WTC11 (cell line): ENCODE results near the gene MRPL44. TPM values are rescaled to one million over a fixed set of nuclear protein-coding genes. Genes with fewer than 3 reads are reported as not detected.

ENCODE experiments used
- ATAC-seq: fragments of 200-7000 bp; cut with Tn5 transposase; 2 replicates; pipeline ENCODE4 v1.10.0; 2021; ENCODE audit warnings: mild to moderate bottlenecking, moderate library complexity
- CTCF ChIA-PET: fragments of 300-600 bp; sonication (Branson Sonifier 250); formaldehyde crosslinking; loops from one replicate; lab custom pipeline; 2021; ENCODE audit warnings: antibody characterized with exemption; lab: Charles Lee
- POLR2A ChIA-PET: fragments of 350-600 bp; sonication (Branson Sonifier 250); formaldehyde crosslinking; loops from one replicate; lab custom pipeline; 2021; ENCODE audit warnings: antibody characterized with exemption; lab: Charles Lee
- DNase-seq: peaks from one replicate; pipeline ENCODE4 v3.0.0; 2021; ENCODE audit warnings: low spot score
- H3K27ac Mint-ChIP-seq: 2 replicates; pipeline ENCODE4 v1.8.0; 2021; ENCODE audit warnings: mixed read lengths
- H3K27me3 Mint-ChIP-seq: 2 replicates; pipeline ENCODE4 v1.8.0; 2021; ENCODE audit warnings: low read depth, mild to moderate bottlenecking, moderate library complexity, mixed read lengths
- H3K36me3 Mint-ChIP-seq: 2 replicates; pipeline ENCODE4 v1.8.0; 2021; ENCODE audit warnings: mixed read lengths
- H3K4me1 Mint-ChIP-seq: 2 replicates; pipeline ENCODE4 v1.8.0; 2022; ENCODE audit warnings: mixed read lengths
- H3K4me3 Mint-ChIP-seq: 2 replicates; pipeline ENCODE4 v1.8.0; 2021; ENCODE audit warnings: mild to moderate bottlenecking, moderate library complexity, mixed read lengths
- H3K9me3 Mint-ChIP-seq: 2 replicates; pipeline ENCODE4 v1.8.0; 2021; ENCODE audit warnings: mixed read lengths
- E2F4 ChIP-seq: sonication (generic); formaldehyde crosslinking; IDR thresholded peaks from 2 replicates; pipeline ENCODE4 v1.8.1; 2022; ENCODE audit warnings: low read depth, mild to moderate bottlenecking, moderate library complexity, missing genetic modification reagents, borderline replicate concordance
- HMGXB4 ChIP-seq: sonication (generic); formaldehyde crosslinking; IDR thresholded peaks from 2 replicates; pipeline ENCODE4 v1.8.1; 2023; ENCODE audit warnings: mild to moderate bottlenecking, moderate library complexity, missing genetic modification reagents
- MLX ChIP-seq: sonication (generic); formaldehyde crosslinking; IDR thresholded peaks from 2 replicates; pipeline ENCODE4 v1.8.1; 2023; ENCODE audit warnings: mild to moderate bottlenecking, missing genetic modification reagents, moderate library complexity
- NFE2L1 ChIP-seq: sonication (generic); formaldehyde crosslinking; IDR thresholded peaks from 2 replicates; pipeline ENCODE4 v1.8.1; 2023; ENCODE audit warnings: missing genetic modification reagents
- NR3C1 ChIP-seq: sonication (generic); formaldehyde crosslinking; conservative IDR thresholded peaks from 2 replicates; pipeline ENCODE4 v1.8.1; 2023; ENCODE audit warnings: low read depth, mild to moderate bottlenecking, missing genetic modification reagents
- STAT6 ChIP-seq: sonication (generic); formaldehyde crosslinking; conservative IDR thresholded peaks from 2 replicates; pipeline ENCODE4 v1.8.1; 2023; ENCODE audit warnings: mild to moderate bottlenecking, low read depth, missing genetic modification reagents, moderate library complexity
- TEAD4 ChIP-seq: sonication (generic); formaldehyde crosslinking; IDR thresholded peaks from 2 replicates; pipeline ENCODE4 v1.8.0; 2022; ENCODE audit warnings: mild to moderate bottlenecking, missing genetic modification reagents
- ZBTB21 ChIP-seq: sonication (generic); formaldehyde crosslinking; IDR thresholded peaks from 2 replicates; pipeline ENCODE4 v1.8.1; 2023; ENCODE audit warnings: mild to moderate bottlenecking, missing genetic modification reagents, borderline replicate concordance
- ZNF281 ChIP-seq: sonication (generic); formaldehyde crosslinking; IDR thresholded peaks from 2 replicates; pipeline ENCODE4 v1.8.0; 2023; ENCODE audit warnings: mild to moderate bottlenecking, missing genetic modification reagents
- ZNF317 ChIP-seq: sonication (generic); formaldehyde crosslinking; IDR thresholded peaks from 2 replicates; pipeline ENCODE4 v1.8.1; 2023; ENCODE audit warnings: low read depth, mild to moderate bottlenecking, moderate library complexity, missing genetic modification reagents, borderline replicate concordance
- ZNF396 ChIP-seq: fragments of 250-450 bp; sonication (Bioruptor Pico); IDR thresholded peaks from 2 replicates; pipeline ENCODE4 v1.8.0; 2021; ENCODE audit warnings: mild to moderate bottlenecking, moderate library complexity, borderline replicate concordance
- ZNF532 ChIP-seq: fragments of 250-450 bp; sonication (Bioruptor Pico); IDR thresholded peaks from 2 replicates; pipeline ENCODE4 v1.9.0; 2021; ENCODE audit warnings: mild to moderate bottlenecking, borderline replicate concordance
- ZSCAN18 ChIP-seq: fragments of 250-450 bp; sonication (Bioruptor Pico); IDR thresholded peaks from 2 replicates; pipeline ENCODE4 v2.1.2; 2022; ENCODE audit warnings: mild to moderate bottlenecking, moderate library complexity
- total RNA-seq: library from RNA; stranded (reverse); gene quantifications from 3 replicates; pipeline ENCODE4 v1.2.3, GENCODE V29; 2021

Gene MRPL44
- total RNA-seq, 1 experiment from 2014 or later = 55.3 TPM

GRCh38 chr2:223978451-223978850 is 21.2 kb downstream of the MRPL44 start:
- DNase-seq (no peak), ATAC-seq (no peak)
- H3K4me3 Mint-ChIP-seq = no peak overlapping the region
- TF ChIP-seq ZNF317 (CRISPR knock-in tag) = no peak
- no peak overlapping the region for H3K27ac Mint-ChIP-seq
- H3K36me3 Mint-ChIP-seq = peaks cover 11% of the 10 kb centered on the region
- no peaks in the 10 kb centered on the region for H3K27me3 Mint-ChIP-seq
- no peaks in the 10 kb centered on the region for H3K9me3 Mint-ChIP-seq
- POLR2A ChIA-PET = no interaction called here
- CTCF ChIA-PET = interaction anchor here (1.4 to 1.9 kb wide), 2 partner anchors 8 to 84 kb away, joined by 4 to 5 read pairs; no protein-coding TSS in a partner anchor
- no peaks in the 10 kb centered on the region for H3K4me1 Mint-ChIP-seq

GRCh38 chr2:223979730-223980396 is 22.6 kb downstream of the MRPL44 start:
- Mint-ChIP-seq H3K36me3 (peaks cover 24% of the 10 kb centered on the region), H3K4me3 (no peak overlapping the region), H3K27ac (no peak overlapping the region), H3K9me3 (no peaks in the 10 kb centered on the region), H3K4me1 (no peaks in the 10 kb centered on the region)
- CTCF ChIA-PET = interaction anchor here (1.0 to 3.2 kb wide), 5 partner anchors 9 to 305 kb away, joined by 3 to 15 read pairs (median 4); no protein-coding TSS in a partner anchor
- DNase-seq = no peak
- TF ChIP-seq MLX (CRISPR knock-in tag) = no peak
- TF ChIP-seq ZSCAN18 (CRISPR knock-in tag) = no peak
- no peak for TF ChIP-seq TEAD4 (CRISPR knock-in tag)
- TF ChIP-seq ZBTB21 (CRISPR knock-in tag) = no peak
- TF ChIP-seq ZNF396 = no peak
- no peak for TF ChIP-seq ZNF281
- TF ChIP-seq E2F4 (CRISPR knock-in tag) = no peak
- TF ChIP-seq STAT6 (CRISPR knock-in tag) = no peak
- TF ChIP-seq, all 79 proteins: peak for 0
- H3K27me3 Mint-ChIP-seq = no peaks in the 10 kb centered on the region
- ATAC-seq = no peak
- POLR2A ChIA-PET = no interaction called here

GRCh38 chr2:223980397-223980735 is 23.1 kb downstream of the MRPL44 start:
- peaks cover 25% of the 10 kb centered on the region for H3K36me3 Mint-ChIP-seq
- no peaks in the 10 kb centered on the region for H3K27me3 Mint-ChIP-seq
- no peak overlapping the region for H3K4me3 Mint-ChIP-seq
- H3K9me3 Mint-ChIP-seq = no peaks in the 10 kb centered on the region
- no peaks in the 10 kb centered on the region for H3K4me1 Mint-ChIP-seq
- no peak overlapping the region for H3K27ac Mint-ChIP-seq
- no peak for DNase-seq
- ChIA-PET CTCF (interaction anchor here (1.0 to 3.2 kb wide), 3 partner anchors 9 to 12 kb away, joined by 4 to 15 read pairs (median 5); no protein-coding TSS in a partner anchor), POLR2A (no interaction called here)
- ATAC-seq = no peak
- no peak for TF ChIP-seq HMGXB4 (CRISPR knock-in tag)
- TF ChIP-seq ZNF532 = no peak
- no peak for TF ChIP-seq NFE2L1 (CRISPR knock-in tag)
- no peak for TF ChIP-seq MLX (CRISPR knock-in tag)
- no peak for TF ChIP-seq NR3C1
